Nucleus accumbens (tissue), 56 donors: ENCODE measurements around the gene ESPNL.
A peak's percentile ranks its signal among the peaks of the same experiment; 100 is the strongest.
"Not testable (repeated sequence)": the region's sequence is repeated elsewhere in the genome, so short reads cannot be mapped to it uniquely, and the experiment has no call there.

Experiments
- DNase-seq, 56 donors: peaks; one replicate each; lab custom pipeline; 2025; lab: John Stamatoyannopoulos, UW

The ESPNL gene

DNA sequence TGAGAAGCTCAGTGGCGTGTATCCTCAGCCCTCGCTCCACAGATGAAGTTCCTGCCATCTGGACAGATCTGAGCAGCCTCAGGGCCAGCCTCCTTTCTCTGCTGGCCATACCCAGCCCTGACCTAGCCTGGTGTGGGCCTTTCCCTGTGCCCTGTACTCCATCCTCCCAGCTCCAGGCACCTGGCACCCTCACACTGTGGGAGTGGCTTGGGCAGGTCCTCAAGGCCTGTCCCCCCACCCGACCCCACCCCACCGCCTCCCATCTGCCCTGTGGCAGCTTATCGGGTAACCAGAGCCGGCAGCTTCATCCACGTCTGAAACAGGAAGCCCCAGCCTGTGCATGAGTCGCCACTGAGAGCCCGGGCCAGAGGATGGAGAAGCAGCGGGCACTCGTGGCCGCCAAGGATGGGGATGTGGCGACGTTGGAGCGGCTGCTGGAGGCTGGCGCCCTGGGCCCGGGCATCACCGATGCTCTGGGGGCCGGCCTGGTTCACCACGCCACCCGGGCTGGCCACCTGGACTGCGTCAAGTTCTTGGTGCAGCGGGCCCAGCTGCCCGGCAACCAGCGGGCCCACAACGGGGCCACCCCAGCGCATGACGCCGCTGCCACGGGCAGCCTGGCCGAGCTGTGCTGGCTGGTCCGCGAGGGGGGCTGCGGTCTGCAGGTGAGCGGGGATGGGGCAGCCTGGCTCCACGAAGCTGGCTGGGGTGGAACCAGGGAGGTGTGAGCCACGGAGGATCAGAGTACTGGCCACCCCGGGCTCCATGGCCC, at the start of gene ESPNL:
ESPNL (plus strand) TSS at position 292 of the 772 bp plus-strand sequence; CDS start at position 372, 80 bp downstream.
- DNase-seq, result no peak

DNA sequence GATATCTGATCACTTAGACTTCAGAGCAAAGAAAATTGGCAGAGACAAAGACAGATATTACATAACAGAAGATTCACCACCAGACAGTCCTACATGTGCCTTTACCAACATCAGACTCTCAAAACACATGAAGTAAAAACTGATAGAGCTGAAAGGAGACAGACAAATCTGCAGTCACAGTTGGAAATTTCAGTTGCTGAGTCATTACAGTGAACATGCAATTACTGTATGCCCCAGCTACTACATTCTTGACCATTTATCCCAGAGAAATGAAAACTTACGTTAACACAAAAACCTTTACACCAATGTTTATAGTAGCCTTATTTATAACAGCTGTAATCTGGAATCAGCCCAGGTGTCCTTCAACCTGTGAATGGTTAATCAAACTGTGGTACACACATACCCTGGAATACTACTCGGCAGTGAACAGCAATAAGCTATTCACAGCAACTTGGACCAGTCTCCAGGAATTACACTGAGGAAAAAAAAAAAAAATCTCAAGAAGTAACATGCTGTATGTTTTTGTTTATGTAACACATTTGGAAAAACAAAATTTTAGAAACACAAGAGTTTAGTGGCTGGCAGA, 46.9 kb upstream of the ESPNL start:
- DNase-seq, result no peak

GRCh38 chr2:238055841-238056240, 44.3 kb upstream of the ESPNL start:
- no peak for DNase-seq

DNA sequence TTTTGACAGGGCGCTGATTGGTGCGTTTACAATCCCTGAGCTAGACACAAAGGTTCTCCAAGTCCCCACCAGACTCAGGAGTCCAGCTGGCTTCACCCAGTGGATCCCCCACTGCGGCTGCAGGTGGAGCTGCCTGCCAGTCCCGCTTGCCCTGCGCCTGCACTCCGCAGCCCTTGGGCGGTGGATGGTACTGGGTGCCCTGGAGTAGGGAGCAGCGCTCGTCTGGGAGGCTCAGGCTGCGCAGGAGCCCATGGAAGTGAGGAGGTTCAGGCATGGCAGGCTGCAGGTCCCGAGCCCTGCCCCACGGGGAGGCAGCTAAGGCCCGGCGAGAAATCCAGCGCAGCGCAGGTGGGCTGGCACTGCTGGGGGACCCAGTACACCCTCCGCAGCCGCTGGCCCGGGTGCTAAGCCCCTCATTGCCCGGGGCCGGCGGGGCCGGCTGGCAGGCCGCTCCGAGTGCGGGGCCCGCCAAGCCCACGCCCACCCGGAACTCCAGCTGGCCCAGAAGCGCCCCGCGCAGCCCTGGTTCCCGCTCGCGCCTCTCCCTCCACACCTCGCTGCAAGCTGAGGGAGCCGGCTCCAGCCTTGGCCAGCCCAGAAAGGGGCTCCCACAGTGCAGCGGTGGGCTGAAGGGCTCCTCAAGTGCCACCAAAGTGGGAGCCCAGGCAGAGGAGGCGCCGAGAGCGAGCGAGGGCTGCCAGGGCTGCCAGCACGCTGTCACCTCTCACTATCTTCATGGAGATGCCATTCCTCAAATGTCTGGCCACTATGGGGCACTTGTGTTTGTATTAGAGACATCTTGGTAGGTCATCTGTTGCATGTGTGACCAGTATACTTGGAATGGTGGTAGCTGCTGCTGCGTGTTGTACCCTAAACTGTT, 42.2 kb upstream of the ESPNL start:
- DNase-seq, result not testable (repeated sequence)

DNA sequence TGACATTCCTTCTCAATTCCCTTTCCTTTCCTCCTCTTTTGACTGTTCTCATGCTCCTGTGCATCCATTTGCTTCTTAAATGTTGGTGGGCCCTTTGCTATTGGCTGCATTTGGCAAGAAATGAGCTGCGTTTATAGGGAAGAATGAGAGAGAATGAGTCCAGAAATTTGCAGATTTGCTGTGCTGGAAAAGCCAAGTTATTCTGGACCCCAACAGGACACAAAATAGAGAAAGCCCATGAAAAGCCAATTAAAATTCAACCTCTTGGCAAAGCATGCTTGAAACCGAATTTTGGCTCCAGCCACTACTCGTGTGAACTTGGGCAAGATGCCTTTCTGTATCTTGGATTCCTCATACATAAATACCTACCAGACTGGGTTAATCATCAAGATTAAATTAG, 40.6 kb upstream of the ESPNL start:
- no peak for DNase-seq

DNA sequence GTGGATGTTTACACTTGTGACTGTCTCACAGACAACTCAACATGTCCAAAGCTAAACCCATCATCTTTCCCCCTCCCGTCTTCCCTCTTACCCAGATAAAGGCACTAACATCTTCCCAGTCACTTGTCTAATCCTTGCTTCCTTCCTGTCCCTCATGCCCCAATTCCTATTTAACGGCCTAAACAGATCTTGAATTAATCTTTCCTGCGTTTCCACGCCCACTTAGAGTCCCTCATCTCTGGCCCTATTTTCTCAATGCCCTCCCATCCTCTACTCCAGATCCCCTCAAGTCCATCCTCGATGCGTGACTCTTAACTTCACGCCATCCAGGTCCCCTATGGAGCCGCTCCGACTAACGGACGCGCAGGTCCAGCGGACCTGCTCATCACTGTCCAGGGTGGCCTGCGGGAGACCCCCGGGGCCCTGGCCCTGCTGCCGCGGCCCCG, 40.0 kb upstream of the ESPNL start:
- DNase-seq, result no peak

GRCh38 chr2:238060542-238061314, 39.4 kb upstream of the ESPNL start, which contains the start of gene SCLY:
TSS of gene SCLY (plus strand) at chr2:238061001. CDS start at chr2:238061055, 54 bp downstream.
- peak; percentile 85 to 99 (median 98) for DNase-seq

GRCh38 chr2:238061315-238062202, 38.6 kb upstream of the ESPNL start:
- DNase-seq, result peak in 16 of 56 donors; percentile 5 to 66 (median 49)

GRCh38 chr2:238063414-238064189, 36.5 kb upstream of the ESPNL start:
- no peak for DNase-seq

DNA sequence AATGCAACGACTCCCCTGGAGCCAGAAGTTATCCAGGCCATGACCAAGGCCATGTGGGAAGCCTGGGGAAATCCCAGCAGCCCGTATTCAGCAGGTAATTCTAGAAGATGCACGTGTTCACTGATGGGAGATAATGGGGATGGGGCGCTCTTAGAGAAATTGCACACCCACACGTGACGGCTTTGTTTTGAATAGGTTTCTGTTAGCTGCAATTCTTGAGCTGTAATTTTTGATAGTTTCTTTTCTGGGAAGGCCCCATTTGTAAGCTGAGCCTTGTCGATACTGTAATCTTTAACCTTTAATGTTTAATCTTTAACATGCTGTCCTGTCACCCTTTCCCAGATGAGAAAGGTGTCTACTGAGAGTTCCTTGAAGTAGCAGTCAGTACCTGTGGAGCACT, 35.8 kb upstream of the ESPNL start:
- no peak for DNase-seq

GRCh38 chr2:238065071-238065846, 34.9 kb upstream of the ESPNL start:
- DNase-seq, result no peak

- DNase-seq, result no peak
Measured at GRCh38 chr2:238066218-238066617, 33.9 kb upstream of the ESPNL start.

- DNase-seq, result not testable (repeated sequence)
Measured at GRCh38 chr2:238066718-238067117, 33.4 kb upstream of the ESPNL start.

DNA sequence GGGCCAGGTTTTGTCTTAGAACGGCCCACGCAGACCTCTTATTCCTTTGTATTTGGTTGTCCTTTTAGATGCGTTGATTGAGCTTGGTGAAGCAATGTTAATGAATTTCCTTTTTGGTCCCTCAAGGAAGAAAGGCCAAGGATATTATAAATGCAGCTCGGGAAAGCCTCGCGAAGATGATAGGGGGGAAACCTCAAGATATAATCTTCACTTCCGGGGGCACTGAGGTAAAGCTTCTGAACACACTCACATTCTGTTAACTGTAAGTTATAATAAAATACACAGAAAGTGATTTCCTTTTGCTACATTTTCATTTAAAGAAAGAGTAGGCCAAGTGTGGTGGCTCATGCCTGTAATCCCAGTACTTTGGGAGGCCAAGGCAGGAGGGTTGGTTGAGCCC, 32.2 kb upstream of the ESPNL start:
- no peak for DNase-seq

GRCh38 chr2:238069021-238069709, 31.0 kb upstream of the ESPNL start:
- DNase-seq, result no peak

DNA sequence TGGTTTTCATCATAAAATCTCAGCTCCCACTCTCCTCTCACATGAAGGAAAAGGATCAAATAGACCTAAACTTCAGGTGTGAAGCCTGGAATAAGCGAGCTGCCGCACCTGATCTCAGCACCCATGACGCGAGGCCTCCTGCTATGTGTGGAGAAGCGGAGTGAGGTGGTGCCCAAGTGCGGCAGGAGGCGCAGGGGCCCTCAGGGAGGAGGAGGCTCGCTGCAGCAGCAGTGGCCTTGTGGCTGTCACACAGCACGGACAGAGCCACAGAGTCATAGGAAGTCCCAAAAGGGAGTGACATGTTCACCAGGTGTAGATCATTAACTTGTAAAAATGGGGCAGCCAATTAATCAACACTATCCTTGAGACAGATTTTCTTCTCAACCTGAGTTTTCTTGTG, 30.3 kb upstream of the ESPNL start:
- DNase-seq, result no peak

DNA sequence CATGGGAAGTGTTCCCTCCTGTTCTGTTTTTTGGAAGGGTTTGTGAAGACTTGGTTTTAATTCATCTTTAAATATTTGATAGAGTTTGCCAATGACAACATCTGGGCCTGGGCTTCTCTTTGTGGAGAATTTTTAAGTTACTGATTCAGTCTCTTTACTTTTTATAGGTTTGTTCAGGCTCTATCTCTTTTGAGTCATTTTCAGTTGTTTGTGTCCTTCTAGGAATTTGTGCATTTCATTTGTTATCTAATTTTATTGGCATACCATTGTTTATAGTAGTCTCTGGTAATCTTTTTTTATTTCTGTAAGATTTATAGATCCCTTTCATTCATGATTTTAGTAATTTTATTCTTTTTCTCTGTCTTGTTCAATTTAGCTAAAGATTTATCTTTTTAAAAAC, 24.7 kb upstream of the ESPNL start:
- DNase-seq, result no peak
